NB4 (cell line): ENCODE data around the gene RELT.

ENCODE experiments used
- CTCF ChIP-seq: IDR thresholded peaks from one replicate; pipeline ENCODE4 v1.5.1; 2012; ENCODE audit warnings: low read depth, low read length
- POLR2A ChIP-seq: IDR thresholded peaks from 2 replicates; pipeline ENCODE4 v1.6.1; 2011; ENCODE audit warnings: mild to moderate bottlenecking; ENCODE audit not compliant: insufficient read length; ENCODE audit errors: extremely low read depth

GRCh38 chr11:73381589-73381988, 5.4 kb downstream of the RELT start:
- TF ChIP-seq POLR2A = no peak
- TF ChIP-seq CTCF = no peak
